ENCODE results near the gene CUX1.

Gene CUX1

GRCh38 chr7:102268635-102269034, 451.2 kb downstream of the CUX1 start:
- no peak for DNase-seq (ENCODE audit: low read depth, low spot score)
- no peaks in the 10 kb centered on the region for H3K36me3 ChIP-seq (ENCODE audit: insufficient read depth, insufficient read length, low read length)
- H3K4me3 ChIP-seq (ENCODE audit: insufficient read length, low read depth): no peak overlapping the region
- H3K9ac ChIP-seq (ENCODE audit: insufficient read length, low read depth): no peak overlapping the region
- TF ChIP-seq SUZ12 (IDR thresholded peaks at IDR 0.05; ENCODE audit: extremely low read depth, insufficient read depth, insufficient read length) (no peak), YY1 (IDR thresholded peaks at IDR 0.05; ENCODE audit: insufficient read depth, insufficient read length) (no peak), ZNF274 (IDR thresholded peaks at IDR 0.05; ENCODE audit: low read depth, low read length) (no peak)
- H3K4me1 ChIP-seq (ENCODE audit: insufficient read depth, insufficient read length): peaks cover 21% of the 10 kb centered on the region
- H3K9me3 ChIP-seq (ENCODE audit: insufficient read depth, low read length): no peaks in the 10 kb centered on the region
- H3K27me3 ChIP-seq (ENCODE audit: insufficient read depth, insufficient read length): no peaks in the 10 kb centered on the region

DNA sequence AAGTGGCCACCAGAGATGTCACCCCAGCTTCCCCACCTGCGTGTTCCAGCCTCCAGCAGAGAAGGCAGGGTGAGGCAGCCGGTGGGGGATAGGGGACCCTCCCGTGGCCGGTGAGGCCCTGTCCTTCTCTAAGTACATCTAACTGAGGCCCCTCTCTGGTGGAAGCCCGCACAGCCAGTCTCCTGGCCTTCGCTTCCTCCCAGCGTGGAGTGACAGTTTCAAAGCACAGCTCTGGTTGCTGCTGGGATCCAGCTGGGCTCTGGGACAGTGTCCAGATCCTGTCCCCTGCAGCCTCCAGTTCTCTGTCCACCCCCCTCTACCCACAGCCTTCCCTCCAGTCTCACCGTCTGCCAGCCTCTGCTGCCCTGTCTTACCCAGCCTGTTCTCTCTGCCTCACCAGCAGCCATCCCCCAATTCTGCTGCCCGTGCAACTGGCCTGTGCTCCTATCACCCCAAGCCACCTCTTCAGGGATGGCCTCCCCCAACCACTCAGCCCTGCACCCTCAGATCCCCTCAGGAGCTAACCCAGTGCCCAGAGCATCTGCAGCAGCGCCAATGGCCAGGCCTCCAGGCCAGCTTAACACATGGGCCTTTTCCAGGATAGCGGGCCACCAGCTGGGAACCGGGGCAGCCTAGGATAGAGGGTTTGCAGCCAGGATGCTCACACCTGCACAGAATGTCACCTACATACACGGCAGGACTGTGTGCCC, 452.9 kb downstream of the CUX1 start:
- Histone ChIP-seq H3K36me3 (ENCODE audit: insufficient read depth, insufficient read length, low read length) (no peaks in the 10 kb centered on the region), H3K4me1 (ENCODE audit: insufficient read depth, insufficient read length) (peaks cover 29% of the 10 kb centered on the region), H3K27me3 (ENCODE audit: insufficient read depth, insufficient read length) (no peaks in the 10 kb centered on the region), H3K9me3 (ENCODE audit: insufficient read depth, low read length) (no peaks in the 10 kb centered on the region), H3K9ac (ENCODE audit: insufficient read length, low read depth) (no peak overlapping the region), H3K4me3 (ENCODE audit: insufficient read length, low read depth) (no peak overlapping the region)
- TF ChIP-seq SUZ12 (IDR thresholded peaks at IDR 0.05; ENCODE audit: extremely low read depth, insufficient read depth, insufficient read length) (no peak), ZNF274 (IDR thresholded peaks at IDR 0.05; ENCODE audit: low read depth, low read length) (no peak), YY1 (IDR thresholded peaks at IDR 0.05; ENCODE audit: insufficient read depth, insufficient read length) (no peak)
- DNase-seq (ENCODE audit: low read depth, low spot score): no peak

- peak overlapping the region; percentile 27 for H3K9ac ChIP-seq (ENCODE audit: insufficient read length, low read depth)
- DNase-seq (ENCODE audit: low read depth, low spot score): no peak
Observed at GRCh38 chr7:102271158-102271798, 453.9 kb downstream of the CUX1 start.

GRCh38 chr7:102272075-102272916, 454.9 kb downstream of the CUX1 start:
- peak overlapping the region; percentile 65 for H3K9ac ChIP-seq (ENCODE audit: insufficient read length, low read depth)
- H3K36me3 ChIP-seq (ENCODE audit: insufficient read depth, insufficient read length, low read length): no peaks in the 10 kb centered on the region
- TF ChIP-seq YY1 (IDR thresholded peaks at IDR 0.05; ENCODE audit: insufficient read depth, insufficient read length) (no peak), SUZ12 (IDR thresholded peaks at IDR 0.05; ENCODE audit: extremely low read depth, insufficient read depth, insufficient read length) (no peak)
- no peaks in the 10 kb centered on the region for H3K27me3 ChIP-seq (ENCODE audit: insufficient read depth, insufficient read length)
- H3K4me3 ChIP-seq (ENCODE audit: insufficient read length, low read depth): no peak overlapping the region
- DNase-seq (ENCODE audit: low read depth, low spot score): peak; percentile 71
- H3K9me3 ChIP-seq (ENCODE audit: insufficient read depth, low read length): no peaks in the 10 kb centered on the region
- H3K4me1 ChIP-seq (ENCODE audit: insufficient read depth, insufficient read length): peaks cover 31% of the 10 kb centered on the region

More at GRCh38 chr7:102271158-102271798, 453.9 kb downstream of the CUX1 start:
- TF ChIP-seq YY1 (IDR thresholded peaks at IDR 0.05; ENCODE audit: insufficient read depth, insufficient read length) (no peak), SUZ12 (IDR thresholded peaks at IDR 0.05; ENCODE audit: extremely low read depth, insufficient read depth, insufficient read length) (no peak), ZNF274 (IDR thresholded peaks at IDR 0.05; ENCODE audit: low read depth, low read length) (no peak)
- Histone ChIP-seq H3K27me3 (ENCODE audit: insufficient read depth, insufficient read length) (no peaks in the 10 kb centered on the region), H3K4me3 (ENCODE audit: insufficient read length, low read depth) (no peak overlapping the region), H3K36me3 (ENCODE audit: insufficient read depth, insufficient read length, low read length) (no peaks in the 10 kb centered on the region), H3K9me3 (ENCODE audit: insufficient read depth, low read length) (no peaks in the 10 kb centered on the region), H3K4me1 (ENCODE audit: insufficient read depth, insufficient read length) (peaks cover 31% of the 10 kb centered on the region)

GRCh38 chr7:102272917-102273748, 455.7 kb downstream of the CUX1 start:
- peak overlapping the region; percentile 65 for H3K9ac ChIP-seq (ENCODE audit: insufficient read length, low read depth)
- TF ChIP-seq SUZ12 (IDR thresholded peaks at IDR 0.05; ENCODE audit: extremely low read depth, insufficient read depth, insufficient read length) (no peak), ZNF274 (IDR thresholded peaks at IDR 0.05; ENCODE audit: low read depth, low read length) (no peak), YY1 (IDR thresholded peaks at IDR 0.05; ENCODE audit: insufficient read depth, insufficient read length) (no peak)
- no peaks in the 10 kb centered on the region for H3K9me3 ChIP-seq (ENCODE audit: insufficient read depth, low read length)
- no peak overlapping the region for H3K4me3 ChIP-seq (ENCODE audit: insufficient read length, low read depth)
- peaks cover 36% of the 10 kb centered on the region for H3K4me1 ChIP-seq (ENCODE audit: insufficient read depth, insufficient read length)
- no peaks in the 10 kb centered on the region for H3K36me3 ChIP-seq (ENCODE audit: insufficient read depth, insufficient read length, low read length)
- no peaks in the 10 kb centered on the region for H3K27me3 ChIP-seq (ENCODE audit: insufficient read depth, insufficient read length)
- DNase-seq (ENCODE audit: low read depth, low spot score): no peak

GRCh38 chr7:102273749-102274712, 456.6 kb downstream of the CUX1 start:
- TF ChIP-seq ZNF274 (IDR thresholded peaks at IDR 0.05; ENCODE audit: low read depth, low read length) (no peak), SUZ12 (IDR thresholded peaks at IDR 0.05; ENCODE audit: extremely low read depth, insufficient read depth, insufficient read length) (no peak), YY1 (IDR thresholded peaks at IDR 0.05; ENCODE audit: insufficient read depth, insufficient read length) (no peak)
- no peak for DNase-seq (ENCODE audit: low read depth, low spot score)
- H3K9ac ChIP-seq (ENCODE audit: insufficient read length, low read depth): peak overlapping the region; percentile 65
- no peak overlapping the region for H3K4me3 ChIP-seq (ENCODE audit: insufficient read length, low read depth)
- H3K9me3 ChIP-seq (ENCODE audit: insufficient read depth, low read length): no peaks in the 10 kb centered on the region
- peaks cover 37% of the 10 kb centered on the region for H3K4me1 ChIP-seq (ENCODE audit: insufficient read depth, insufficient read length)
- H3K36me3 ChIP-seq (ENCODE audit: insufficient read depth, insufficient read length, low read length): no peaks in the 10 kb centered on the region
- no peaks in the 10 kb centered on the region for H3K27me3 ChIP-seq (ENCODE audit: insufficient read depth, insufficient read length)

All from NT2/D1 (cell line).